GM19043 (cell line): ENCODE measurements around the gene MACC1.

Experiments
- ATAC-seq: cut with Tn5 transposase; IDR thresholded peaks from one replicate; pipeline ENCODE4 v1.9.1; 2021; ENCODE audit warnings: low read depth; ENCODE audit not compliant: unreplicated experiment

Gene MACC1, protein sequence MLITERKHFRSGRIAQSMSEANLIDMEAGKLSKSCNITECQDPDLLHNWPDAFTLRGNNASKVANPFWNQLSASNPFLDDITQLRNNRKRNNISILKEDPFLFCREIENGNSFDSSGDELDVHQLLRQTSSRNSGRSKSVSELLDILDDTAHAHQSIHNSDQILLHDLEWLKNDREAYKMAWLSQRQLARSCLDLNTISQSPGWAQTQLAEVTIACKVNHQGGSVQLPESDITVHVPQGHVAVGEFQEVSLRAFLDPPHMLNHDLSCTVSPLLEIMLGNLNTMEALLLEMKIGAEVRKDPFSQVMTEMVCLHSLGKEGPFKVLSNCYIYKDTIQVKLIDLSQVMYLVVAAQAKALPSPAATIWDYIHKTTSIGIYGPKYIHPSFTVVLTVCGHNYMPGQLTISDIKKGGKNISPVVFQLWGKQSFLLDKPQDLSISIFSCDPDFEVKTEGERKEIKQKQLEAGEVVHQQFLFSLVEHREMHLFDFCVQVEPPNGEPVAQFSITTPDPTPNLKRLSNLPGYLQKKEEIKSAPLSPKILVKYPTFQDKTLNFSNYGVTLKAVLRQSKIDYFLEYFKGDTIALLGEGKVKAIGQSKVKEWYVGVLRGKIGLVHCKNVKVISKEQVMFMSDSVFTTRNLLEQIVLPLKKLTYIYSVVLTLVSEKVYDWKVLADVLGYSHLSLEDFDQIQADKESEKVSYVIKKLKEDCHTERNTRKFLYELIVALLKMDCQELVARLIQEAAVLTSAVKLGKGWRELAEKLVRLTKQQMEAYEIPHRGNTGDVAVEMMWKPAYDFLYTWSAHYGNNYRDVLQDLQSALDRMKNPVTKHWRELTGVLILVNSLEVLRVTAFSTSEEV

DNA sequence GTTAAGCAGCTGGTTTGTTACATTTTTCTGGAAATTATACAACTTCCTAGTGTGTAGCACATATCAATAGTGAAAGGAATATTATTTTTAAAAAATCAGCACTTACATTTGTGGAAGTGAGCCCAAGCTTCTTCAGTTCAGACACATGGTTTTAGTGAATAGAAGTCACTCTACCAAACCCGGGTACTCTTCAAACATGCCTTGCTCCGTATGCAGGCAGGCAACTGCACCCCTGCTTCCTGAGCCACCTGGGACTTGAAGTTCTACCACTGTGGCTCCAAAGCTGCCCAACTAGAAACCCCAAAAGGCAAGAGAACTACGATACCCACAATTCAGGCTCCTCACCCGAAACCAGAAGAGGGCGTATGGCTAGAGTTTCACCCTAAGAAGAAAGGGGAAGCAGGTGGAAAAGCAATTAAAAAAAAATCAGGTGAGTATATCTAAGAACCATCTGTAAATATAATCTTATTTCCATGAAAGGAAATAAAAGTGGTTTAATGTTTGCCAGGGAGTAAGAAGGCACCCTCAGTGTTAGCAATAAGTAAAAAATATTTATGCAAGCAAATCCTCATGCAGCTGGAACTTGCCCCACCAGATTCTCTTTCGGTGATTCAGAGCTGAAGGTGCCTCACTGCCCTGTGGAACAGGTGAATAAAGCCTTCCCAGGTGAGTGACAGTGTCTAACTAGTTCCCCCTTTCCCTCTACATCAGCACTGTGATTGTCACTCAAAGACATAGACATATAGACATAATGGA lies at the start of gene MACC1:
Gene MACC1 (minus strand): TSS at position 192 of the 756 bp plus-strand sequence. CDS start 55,522 bp downstream, outside the sequence.
- peak; percentile 44 for ATAC-seq

DNA sequence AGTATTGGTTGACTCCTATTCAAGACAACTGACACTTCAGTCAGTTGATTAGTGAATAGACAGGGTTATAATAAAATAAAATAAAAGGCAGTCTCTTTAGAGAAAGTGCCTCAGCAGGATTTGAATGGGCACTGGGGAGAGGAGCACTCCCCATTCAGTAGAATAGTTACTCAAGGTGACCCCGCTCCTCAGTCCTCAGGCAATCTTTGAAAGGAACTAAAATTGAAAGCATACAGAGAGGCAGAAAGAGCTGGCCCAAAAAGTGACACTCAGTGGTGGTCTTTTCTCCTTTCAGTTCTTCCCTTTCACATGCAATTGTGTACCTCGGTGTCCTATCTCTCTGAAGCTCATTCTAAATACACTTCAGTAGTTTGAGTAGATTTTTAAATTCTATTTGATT lies 47.4 kb upstream of the MACC1 start:
- ATAC-seq, result no peak

DNA sequence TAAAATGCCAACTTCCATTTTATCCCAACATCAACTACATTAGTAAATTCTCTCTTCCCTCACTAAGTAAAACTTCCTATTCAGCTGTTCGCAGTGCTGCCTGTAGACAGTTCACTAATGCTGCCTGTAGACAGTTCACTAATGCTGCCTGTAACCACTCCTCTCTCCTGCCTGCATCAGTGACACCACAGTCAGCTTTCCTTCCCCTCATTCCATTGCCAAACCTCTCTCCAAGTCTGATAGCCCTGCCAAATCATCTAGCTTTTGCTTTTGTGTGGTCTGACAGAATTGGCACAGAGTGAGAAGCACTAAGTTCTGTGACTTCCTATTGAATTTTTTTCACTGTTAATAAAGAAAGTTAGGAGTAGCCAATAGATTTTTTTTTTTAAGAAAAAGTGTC lies 43.0 kb upstream of the MACC1 start:
- ATAC-seq, result no peak

DNA sequence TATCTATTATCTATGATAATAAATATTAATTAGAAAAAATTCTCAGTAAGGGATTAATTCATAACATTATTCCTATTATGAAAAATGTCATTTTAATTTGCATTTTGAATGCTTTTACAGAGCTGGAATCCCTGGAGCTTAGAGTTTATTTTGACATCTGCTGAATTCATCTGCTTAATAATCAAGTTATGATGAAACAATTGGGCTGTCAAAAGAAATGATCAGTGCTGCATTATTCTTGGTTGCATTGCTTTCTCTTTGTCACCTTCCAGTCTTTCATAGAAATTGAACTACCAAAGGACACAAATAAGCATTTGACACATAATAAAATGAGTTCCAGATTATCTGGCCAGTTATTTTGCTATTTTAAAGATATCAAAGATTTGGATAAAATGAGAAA lies 40.0 kb upstream of the MACC1 start:
- no peak for ATAC-seq

DNA sequence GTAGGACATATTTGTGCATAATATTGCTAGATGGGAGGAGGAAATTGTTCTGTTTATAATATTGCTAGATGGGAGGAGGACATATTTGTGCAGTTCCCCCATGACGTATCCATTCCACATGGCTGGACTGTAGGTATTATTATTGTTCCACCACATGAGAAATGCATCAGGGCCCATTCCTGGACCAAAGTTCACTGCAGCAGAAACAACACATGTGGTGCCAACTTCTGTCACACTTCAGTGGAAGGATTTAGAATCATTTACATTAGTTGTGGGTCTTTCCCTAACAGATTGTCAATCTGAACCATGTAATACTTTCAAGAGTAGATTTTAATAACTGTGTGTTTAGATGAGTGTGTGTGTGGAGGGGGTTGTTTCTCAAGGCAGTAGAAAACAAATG lies 32.7 kb upstream of the MACC1 start:
- no peak for ATAC-seq

DNA sequence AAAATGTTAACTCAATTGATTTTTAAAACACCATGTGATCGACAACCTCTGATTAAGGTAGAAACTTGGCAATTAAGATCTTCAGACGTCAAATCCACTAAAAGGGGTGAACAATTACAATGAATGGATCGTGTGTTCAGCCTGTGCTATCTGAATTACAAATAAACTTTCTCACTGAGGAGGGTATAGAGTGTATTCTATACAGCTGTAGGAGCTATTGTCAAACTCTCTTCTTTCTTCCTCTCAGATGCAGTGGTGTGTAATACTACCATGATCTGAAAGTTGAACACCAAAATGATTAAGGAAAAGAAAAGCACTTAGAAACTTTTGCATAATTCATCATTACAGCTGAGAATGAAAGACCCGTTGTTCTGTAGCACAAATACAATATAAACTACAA lies 32.2 kb upstream of the MACC1 start:
- no peak for ATAC-seq

DNA sequence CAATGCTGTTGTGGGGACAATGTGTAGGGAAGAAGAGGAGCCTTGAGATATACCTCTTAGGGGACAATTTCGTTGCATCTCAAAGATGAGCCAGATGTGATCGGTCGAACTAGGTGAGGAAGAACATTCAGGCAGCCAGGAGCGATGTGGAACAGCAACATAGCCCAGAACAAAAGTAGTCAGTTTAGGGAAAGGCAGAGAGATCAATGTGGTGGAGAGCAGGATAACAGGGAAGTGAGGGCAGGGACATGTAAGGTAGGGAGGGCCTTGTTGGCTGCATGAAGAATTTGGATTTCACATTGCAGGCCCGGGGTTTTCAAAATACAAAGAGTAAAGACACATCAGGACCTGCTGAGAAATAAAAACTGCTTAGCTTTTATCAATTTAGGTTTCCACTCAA lies 29.1 kb upstream of the MACC1 start:
- no peak for ATAC-seq

DNA sequence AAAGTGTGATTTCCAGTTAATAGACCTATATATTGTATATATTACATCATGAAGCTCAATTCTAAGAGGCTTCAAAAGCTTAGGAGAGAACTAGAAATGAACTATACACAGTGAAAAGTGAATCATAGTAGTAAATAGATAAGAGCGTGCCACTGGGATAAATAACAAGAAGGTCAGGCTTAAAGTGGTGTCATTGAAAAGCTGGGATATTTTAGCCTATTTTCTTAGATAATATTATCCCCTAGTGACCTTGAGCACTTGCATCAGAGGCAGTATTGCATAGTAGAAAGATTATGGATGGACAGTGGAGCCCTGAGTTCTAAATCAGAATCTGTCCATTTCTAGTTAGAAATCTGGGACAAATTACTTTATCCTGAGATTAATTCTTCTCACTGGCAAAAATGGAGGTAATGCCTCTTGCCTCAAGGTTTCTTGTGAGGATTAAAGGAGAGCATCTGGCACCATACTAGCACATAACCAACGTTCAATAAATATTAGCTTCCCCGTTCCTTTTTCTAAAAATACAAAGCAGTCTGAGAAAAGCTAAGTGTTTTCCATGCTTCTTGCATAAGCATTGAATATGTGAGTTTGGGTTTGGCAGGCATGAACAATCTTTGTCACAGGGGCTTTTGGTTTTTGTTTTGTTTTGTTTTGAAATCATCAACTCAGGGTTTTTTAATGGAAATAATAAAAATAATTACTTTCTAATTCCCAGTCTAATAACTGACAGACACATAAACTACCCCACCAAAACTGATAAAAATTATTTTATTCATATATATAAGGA lies 27.3 kb upstream of the MACC1 start:
- ATAC-seq, result no peak

DNA sequence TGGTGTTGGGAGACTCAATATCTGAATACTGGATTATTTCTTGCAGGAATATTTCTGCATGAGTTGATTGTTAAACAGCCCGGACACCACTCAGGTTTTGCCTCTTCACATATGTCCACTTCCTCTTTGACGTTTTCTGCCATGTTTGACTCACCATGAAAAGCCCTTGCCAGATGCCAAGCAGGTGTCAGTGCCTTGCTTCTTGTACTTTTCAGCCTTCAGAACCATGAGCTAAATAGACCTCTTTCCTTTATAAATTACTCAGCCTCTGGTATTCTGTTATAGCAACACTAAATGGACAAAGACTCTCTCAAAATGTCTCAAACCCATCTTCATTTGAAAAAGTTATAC lies 24.7 kb upstream of the MACC1 start:
- no peak for ATAC-seq

DNA sequence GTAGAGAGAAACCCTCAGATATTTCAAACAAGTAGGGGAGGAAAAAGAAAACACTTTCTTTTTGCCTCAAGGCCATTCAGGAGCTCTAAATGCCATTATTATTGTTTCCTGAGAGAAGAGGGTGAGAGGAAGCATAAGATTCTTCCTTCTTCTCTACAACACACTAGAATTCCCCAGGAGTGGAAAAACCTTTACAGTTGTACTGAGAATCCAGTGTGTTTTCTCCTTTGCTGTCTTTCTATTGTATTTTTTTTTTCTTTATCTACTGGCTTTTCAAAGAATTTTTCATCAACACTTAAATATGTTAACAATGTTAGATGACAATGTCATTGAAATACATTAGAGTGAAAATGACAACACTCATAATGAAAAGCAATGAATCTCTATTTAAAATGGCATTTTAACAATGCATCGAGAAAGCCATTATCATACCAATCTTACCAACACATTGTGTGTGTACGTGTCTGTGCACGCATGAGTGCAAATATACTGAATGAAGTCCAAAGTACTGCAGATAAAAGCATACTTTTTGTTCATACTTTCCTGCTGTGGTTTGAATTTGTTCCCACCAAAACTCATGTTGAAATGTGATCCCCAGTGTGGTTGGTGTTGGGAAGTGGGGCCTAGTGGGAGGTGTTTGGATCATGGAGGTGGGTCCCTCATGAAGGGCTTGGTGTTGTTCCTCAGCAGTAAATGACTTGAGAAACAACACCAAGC lies 24.2 kb upstream of the MACC1 start:
- ATAC-seq, result no peak

DNA sequence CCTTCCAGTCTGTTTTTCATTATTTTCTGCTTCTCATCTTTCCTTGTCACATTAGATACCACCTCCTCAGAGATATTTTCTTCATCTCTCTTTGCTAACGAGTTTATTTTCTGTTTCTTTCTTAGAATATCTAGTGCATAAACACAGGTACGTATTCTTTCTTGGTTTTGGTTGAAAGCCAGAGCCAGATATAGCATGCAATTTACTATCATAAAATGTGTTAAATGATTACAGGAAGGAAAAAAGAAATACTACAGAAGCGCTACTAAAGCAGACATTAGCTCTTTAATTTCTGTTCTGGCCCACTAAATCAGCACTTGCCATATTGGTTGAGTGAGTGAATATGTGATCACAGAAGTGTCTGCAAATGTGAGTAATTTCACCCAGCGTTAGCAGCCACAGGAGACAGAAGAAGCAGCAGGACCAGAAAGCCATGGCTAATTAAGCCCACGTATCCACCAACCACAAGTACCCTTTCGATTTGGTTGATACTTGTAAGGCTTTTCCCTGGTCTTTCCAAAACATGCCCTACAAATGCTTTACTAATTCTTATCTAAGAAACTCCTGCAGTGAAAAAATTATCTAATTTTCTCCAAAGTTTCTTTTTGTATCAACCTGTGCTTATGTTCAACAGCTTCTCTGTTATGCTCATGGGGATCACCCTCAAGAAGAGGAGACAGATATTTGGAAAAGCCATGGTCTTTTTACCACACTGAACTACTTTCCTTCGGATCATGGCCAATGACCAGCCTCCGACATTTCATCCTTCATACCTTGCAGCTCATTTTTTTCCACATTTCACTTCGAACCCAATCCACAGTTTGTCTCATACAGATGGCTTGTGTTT lies 23.1 kb upstream of the MACC1 start:
- peak; percentile 39 for ATAC-seq

DNA sequence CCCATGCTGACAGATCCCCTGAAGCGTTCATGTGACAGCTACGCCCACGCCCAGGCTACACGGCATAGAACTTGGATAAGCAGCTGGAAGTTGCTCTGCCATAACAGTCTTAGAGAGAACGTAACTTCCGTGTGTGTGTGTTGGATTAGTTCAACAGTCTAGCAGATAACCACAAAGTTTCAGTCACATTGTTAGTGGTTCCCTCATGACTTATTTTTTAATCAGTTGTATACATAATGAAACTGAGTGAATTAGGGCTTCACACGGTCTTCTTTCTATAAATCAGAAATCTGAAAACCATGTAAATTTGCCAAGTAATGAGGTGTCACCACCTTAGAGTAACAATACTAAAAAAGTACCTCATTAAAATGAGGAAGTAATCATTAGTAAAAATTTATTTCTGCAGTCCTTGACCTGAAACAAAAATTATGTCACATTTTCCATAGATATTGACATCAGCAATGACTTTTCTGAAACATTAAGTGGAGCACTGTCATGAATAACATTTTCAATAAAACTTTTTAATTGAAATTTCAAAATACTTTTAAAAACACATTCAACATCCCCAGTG lies 21.7 kb upstream of the MACC1 start:
- ATAC-seq, result peak; percentile 75

DNA sequence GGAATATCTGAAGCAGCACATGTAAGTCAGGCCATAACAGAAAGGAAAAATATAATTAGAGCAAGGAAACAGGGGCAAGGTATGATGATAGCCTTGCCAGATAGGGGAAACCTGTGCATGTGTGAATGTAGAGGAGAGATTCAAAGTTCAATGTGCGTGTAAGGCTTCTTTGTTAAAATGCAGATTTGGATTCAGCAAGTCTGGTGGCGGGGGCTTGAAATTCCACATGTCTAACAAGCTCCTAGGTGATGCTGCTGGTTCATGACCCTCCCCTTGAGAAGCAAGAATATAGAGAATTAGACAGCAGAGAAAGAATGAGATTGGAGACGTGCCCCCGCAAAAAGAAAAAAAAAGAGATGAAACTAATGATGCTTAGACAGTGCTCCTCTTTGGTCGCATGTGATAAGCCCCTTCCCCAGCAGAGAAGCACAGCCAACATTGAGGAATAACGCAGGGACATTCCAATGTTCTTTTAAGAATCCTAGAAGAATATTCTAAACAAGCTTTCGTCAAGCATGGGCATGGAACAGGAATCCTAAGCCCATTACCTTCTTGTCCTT lies 21.1 kb upstream of the MACC1 start:
- no peak for ATAC-seq

DNA sequence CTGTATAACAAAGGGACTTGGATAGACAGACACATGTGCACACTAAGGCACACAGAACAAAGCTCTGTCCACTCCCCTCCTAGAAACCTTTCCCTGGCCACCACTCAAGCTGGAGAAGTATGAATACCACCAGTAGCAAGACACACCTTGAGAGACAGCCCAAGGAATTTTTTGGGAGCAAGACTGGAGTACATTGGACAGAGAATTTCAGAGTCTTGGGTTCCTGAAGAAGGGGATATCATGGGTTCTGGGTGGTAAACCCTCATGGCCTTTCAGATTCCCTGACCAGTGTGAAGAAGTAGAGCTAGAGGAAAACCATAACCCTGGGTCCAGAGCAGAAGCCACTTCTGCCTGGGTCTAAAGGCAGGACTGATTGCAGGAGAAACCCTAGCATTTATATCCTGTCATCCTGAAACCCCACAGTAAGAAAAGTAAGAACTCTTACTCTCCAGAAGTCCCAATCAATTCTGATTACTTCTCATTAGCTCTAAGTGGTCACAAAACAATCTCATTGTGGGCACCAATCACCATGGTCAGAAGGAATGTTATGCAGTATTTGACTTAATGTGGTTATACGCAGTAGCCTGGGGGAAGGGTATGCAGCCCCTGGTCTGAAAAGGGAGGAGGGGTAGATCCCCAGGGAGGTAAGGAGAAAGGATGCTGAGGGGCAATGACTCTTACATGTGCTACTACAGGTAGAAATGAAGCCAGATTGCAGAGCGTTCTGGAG lies 20.4 kb upstream of the MACC1 start:
- ATAC-seq, result no peak

DNA sequence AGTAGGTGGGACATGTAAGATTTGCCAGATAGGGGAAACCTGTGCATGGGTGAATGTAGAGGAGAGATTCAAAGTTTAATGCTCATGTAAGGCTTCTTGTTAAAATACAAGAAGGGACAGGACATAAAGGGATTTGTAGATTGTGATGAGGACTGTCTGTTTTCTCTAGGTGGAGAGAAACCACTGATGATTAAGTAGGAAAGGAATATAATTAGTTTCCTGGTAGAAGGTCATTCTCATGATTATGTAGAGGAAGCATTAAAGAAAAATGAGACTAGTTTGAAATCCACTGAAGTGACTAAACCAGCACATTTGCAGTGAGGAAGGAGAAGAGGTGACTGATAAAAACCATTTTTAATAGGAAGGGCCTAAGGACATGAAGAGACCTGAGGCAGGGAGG lies 19.6 kb upstream of the MACC1 start:
- no peak for ATAC-seq

DNA sequence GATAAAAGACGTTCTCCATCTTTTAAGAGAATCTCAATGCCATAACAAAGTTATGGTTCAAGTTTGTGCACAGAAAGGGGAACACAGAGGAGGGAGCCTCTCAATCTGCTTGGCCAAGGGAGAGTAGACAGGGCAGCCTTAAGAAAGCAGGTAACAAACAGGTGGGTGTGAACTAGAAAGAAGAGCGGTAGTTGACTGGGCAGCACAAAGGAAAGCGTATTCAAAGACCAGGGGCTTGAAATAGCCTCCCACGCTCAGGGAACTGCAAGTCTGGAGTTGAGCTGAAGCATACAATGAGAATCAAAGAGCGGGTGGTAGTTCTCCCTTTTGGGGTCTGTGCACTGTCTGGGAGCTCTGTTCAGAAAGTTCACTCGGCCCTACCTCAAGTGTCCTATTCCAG lies 18.9 kb upstream of the MACC1 start:
- no peak for ATAC-seq

DNA sequence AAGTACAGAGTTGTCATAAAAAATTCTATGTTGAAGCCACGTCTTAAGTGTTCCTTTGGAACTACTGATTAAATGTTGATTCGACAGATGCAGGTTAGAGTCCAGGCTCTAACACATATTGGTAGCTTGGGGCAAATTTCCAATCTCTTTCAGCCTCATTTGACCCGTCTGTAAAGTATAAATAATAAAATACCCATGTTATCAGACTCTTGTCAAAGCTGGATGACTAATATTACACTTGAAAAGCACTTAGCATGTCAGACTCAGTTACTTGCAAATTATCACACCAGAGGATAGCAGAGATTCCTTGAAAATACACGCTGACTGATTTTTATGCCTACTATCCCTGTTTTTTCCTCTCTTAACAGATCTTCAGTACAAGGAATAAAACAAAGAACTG lies 18.1 kb upstream of the MACC1 start:
- ATAC-seq, result no peak

DNA sequence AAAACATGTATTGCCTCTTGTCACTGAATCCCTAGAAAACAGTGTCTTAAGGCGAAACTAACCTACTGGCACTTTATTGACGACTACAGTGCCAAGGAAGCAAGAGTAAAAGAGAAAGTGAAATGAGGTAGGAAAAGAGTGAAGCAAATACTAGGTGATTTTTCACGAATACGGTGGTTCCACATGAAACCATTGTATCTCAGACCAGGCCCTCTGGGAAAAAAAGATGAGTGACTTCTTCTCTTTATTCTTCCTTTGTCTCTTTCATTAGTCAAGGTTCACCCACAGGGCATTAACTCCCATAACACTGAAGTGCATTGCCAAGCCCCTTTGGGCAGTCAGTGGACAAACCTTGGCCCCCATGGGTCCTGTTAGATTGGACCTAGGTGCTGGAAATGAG lies 16.2 kb upstream of the MACC1 start:
- ATAC-seq, result no peak
